BE2C (cell line): ENCODE measurements around the gene PSORS1C1.
"Not testable (repeated sequence)": the region's sequence is repeated elsewhere in the genome, so short reads cannot be mapped to it uniquely, and the experiment has no call there.

Source experiments
- DNase-seq: peaks from one replicate; pipeline ENCODE4 v3.0.0-alpha.2; 2020
- H3K27me3 ChIP-seq: fragments of 250-450 bp; sonication (Bioruptor Pico); 2 replicates; pipeline ENCODE4 v1.5.1; 2020; ENCODE audit warnings: mild to moderate bottlenecking
- H3K36me3 ChIP-seq: fragments of 250-450 bp; sonication (Bioruptor Pico); 2 replicates; pipeline ENCODE4 v1.5.1; 2020; ENCODE audit warnings: mild to moderate bottlenecking
- H3K4me1 ChIP-seq: fragments of 250-450 bp; sonication (Bioruptor Pico); 2 replicates; pipeline ENCODE4 v1.5.1; 2020
- H3K4me3 ChIP-seq: 2 replicates; pipeline ENCODE4 v1.5.1; 2011; ENCODE audit warnings: low read depth, low read length
- H3K9me3 ChIP-seq: fragments of 250-450 bp; sonication (Bioruptor Pico); 2 replicates; pipeline ENCODE4 v1.5.1; 2020
- TF ChIP-seq, protein P1 (sequence below): IDR thresholded peaks from 2 replicates; pipeline ENCODE4 v1.5.1; 2012; ENCODE audit warnings: mild to moderate bottlenecking, low read depth, low read length

Gene PSORS1C1

DNA sequence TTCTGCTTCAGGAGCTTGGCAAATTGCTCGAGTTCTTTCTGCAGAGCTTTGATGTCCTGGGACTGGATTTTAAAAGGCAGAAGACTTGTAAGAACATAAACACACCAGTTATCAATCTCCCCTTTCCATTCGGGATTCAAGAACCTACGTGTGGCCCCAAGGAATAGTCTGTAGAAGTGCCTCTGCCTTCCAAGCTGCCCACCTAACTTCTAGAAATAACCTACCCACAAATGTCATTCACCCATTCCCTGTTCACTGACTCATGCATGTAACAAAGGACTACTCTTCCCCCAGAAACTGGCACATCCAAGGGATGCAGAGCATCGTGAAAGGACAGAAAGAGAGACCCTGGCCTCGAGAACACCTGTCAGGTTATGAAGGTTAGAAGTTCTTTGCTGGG lies 51.4 kb downstream of the PSORS1C1 start:
- no peak for DNase-seq
- Histone ChIP-seq H3K9me3 (no peaks in the 10 kb centered on the region), H3K4me1 (no peaks in the 10 kb centered on the region), H3K4me3 (no peak overlapping the region), H3K27me3 (no peaks in the 10 kb centered on the region), H3K36me3 (peaks cover 6% of the 10 kb centered on the region)
- TF ChIP-seq, protein P1, sequence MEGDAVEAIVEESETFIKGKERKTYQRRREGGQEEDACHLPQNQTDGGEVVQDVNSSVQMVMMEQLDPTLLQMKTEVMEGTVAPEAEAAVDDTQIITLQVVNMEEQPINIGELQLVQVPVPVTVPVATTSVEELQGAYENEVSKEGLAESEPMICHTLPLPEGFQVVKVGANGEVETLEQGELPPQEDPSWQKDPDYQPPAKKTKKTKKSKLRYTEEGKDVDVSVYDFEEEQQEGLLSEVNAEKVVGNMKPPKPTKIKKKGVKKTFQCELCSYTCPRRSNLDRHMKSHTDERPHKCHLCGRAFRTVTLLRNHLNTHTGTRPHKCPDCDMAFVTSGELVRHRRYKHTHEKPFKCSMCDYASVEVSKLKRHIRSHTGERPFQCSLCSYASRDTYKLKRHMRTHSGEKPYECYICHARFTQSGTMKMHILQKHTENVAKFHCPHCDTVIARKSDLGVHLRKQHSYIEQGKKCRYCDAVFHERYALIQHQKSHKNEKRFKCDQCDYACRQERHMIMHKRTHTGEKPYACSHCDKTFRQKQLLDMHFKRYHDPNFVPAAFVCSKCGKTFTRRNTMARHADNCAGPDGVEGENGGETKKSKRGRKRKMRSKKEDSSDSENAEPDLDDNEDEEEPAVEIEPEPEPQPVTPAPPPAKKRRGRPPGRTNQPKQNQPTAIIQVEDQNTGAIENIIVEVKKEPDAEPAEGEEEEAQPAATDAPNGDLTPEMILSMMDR: no peak

DNA sequence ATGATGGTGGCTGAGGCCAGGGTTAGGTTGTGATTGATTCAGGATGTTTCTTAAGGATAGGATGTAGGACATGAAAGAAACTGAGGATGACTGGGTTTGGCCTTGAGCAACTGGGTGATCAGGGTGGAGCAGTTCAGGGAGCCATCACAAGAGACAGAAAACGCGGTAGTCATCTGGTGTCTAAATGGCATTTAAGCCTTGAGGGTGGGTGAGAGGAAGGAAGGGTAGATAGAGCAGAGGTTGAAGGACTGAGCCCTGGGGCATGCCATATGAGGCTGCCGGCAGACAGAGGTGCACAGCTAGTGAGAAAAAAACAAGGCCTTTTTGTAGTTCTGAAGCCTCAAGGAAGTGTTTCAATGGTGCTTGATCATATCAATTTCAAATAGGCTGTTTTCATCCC lies 54.0 kb downstream of the PSORS1C1 start:
- Histone ChIP-seq H3K36me3 (no peaks in the 10 kb centered on the region), H3K9me3 (no peaks in the 10 kb centered on the region), H3K4me3 (no peak overlapping the region), H3K4me1 (no peaks in the 10 kb centered on the region), H3K27me3 (no peaks in the 10 kb centered on the region)
- DNase-seq: no peak
- TF ChIP-seq, protein P1: no peak

DNA sequence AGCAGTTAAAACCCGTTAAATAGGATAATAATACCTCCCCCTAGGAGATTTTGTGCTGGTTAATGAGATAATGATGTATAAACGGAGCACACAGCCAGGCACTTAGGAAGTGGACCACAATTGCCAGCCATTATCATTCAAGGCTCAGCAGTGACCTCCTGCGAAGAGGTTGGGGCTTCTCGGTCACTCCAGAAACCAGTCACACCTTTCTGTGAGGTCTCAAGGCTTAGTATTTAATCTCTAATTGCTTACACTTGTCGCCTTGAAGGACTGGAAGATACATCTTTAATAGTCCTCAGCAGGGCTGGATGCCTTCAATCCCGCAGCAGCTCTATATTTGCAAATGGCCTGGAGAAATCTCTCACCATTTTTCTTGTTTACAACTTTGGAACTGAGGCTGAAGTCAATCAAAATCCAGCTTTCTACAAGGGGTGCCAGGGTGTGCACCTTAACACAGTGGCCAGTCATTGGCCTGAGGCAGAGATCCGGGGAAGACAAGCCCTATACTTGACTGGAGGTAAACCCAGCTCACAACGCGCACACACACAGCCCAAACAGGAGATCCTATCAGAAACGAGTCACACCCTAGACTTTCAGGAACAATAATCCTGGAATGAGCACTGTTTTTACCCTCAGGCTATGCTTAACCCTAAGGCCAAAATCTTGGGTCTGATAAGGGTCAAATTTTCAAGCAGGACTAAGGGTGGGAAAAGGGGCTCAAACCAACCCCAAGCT lies 54.7 kb downstream of the PSORS1C1 start:
- H3K36me3 ChIP-seq: no peaks in the 10 kb centered on the region
- H3K4me3 ChIP-seq: no peak overlapping the region
- H3K9me3 ChIP-seq: no peaks in the 10 kb centered on the region
- no peaks in the 10 kb centered on the region for H3K4me1 ChIP-seq
- DNase-seq: no peak
- TF ChIP-seq, protein P1: no peak
- H3K27me3 ChIP-seq: no peaks in the 10 kb centered on the region

DNA sequence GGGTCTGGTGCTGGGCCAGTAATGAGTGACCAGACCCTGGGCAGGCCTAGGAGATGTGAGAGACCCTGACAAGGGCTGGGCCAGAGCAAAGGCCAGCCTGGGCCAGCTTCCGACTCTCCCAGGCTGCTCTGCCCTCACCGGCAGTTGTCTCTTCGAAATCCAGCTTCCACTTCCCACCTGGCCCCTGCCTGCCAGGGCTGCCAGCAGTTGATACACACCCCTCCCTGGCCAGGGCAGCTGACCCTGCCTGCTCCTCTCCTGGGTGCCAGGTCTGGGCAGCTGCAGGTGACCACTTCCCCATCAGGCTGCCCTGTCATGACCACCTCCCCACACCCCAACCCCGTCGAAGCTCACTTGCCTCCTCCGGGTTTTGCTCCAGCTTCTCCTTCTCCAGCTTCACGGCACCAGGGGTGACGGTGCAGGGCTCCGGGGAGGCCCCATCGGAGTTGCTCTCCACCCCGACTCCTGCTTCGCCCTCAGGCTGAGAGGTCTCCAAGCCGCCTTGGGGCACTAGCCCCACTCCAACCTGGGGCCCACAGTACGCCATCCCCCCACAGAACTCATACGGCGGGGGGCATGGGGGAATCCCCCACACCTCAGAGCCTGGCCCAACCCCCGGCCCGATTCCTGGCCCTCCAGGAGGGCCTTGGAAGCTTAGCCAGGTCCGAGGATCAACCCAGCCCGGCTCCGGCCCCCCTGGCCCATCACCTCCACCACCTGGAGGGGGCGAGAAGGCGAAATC lies 55.4 kb downstream of the PSORS1C1 start:
- H3K36me3 ChIP-seq, H3K9me3 ChIP-seq, H3K4me3 ChIP-seq, H3K27me3 ChIP-seq, DNase-seq, H3K4me1 ChIP-seq: not testable (repeated sequence)

DNA sequence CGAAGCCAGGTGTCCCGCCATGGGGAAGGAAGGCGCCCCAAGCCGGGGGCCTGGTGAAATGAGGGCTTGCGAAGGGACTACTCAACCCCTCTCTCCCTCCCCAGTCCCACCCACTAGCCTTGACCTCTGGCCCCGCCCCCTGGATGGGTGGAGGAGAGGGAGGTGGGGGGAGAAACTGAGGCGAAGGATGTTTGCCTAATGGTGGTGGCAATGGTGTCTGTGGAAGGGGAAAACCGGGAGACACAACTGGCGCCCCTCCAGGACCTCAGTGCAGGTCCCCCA lies 55.9 kb downstream of the PSORS1C1 start, which contains the start of gene POU5F1:
Gene POU5F1 (minus strand): TSS at position 83 of the 282 bp plus-strand sequence. CDS start 62 bp downstream, at position 21.
- Histone ChIP-seq H3K27me3 (no peaks in the 10 kb centered on the region), H3K36me3 (no peaks in the 10 kb centered on the region), H3K4me1 (no peaks in the 10 kb centered on the region), H3K4me3 (no peak within 1 kb of the TSS), H3K9me3 (no peaks in the 10 kb centered on the region)
- DNase-seq: no peak
- TF ChIP-seq, protein P1: no peak

DNA sequence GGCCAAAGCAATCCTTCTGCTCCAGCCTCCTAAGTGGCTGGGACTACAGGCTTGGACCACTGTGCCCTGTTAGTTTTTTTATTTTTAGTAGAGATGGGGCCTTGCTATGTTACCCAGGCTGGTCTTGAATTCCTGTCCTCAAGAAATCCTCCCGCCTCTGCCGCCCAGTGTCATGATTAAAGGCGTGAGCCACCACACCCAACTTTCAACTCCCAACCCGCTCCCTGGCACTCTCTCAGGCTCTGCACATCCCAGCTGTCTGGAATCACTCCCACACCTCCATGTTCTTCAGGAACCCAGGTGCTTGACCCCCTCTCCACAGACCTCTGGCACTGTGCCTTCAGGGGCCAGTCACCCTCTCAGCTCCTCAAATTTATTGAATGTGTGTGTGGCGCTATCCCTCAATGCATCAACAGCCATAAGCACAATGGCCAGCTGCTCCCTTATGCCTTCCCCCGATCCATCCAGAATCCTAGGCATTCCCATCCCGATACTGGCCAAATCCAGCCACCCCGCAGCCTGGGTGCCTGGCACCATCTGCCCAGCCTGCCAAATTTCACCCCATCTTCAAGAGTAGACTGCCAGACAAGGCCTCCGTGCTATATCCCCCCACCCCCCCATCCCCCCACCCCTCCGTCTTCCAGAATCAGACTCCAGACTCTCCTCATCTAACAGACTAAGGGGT lies 56.5 kb downstream of the PSORS1C1 start:
- H3K4me3 ChIP-seq: no peak overlapping the region
- H3K4me1 ChIP-seq: no peaks in the 10 kb centered on the region
- no peaks in the 10 kb centered on the region for H3K36me3 ChIP-seq
- H3K27me3 ChIP-seq: no peaks in the 10 kb centered on the region
- TF ChIP-seq, protein P1: no peak
- H3K9me3 ChIP-seq: no peaks in the 10 kb centered on the region
- DNase-seq: no peak
